ENCODE results near the gene POLA1.

GRCh38 chrX:24874604-24875247, 181.0 kb downstream of the POLA1 start:
- TF ChIP-seq ZFP30 (CRISPR knock-in tag; IDR thresholded peaks at IDR 0.05) (no peak), SNAI2 (CRISPR knock-in tag; IDR thresholded peaks at IDR 0.05) (no peak), ZFP3 (CRISPR knock-in tag; IDR thresholded peaks at IDR 0.05) (no peak), RARB (CRISPR knock-in tag; IDR thresholded peaks at IDR 0.05) (no peak), PPARA (CRISPR knock-in tag; IDR thresholded peaks at IDR 0.05; ENCODE audit: borderline replicate concordance) (no peak), ZNF70 (CRISPR knock-in tag; IDR thresholded peaks at IDR 0.05) (no peak), ARNTL (CRISPR knock-in tag; IDR thresholded peaks at IDR 0.05; ENCODE audit: borderline replicate concordance, low read depth) (no peak), ISL1 (CRISPR knock-in tag; IDR thresholded peaks at IDR 0.05) (no peak), GLIS3 (CRISPR knock-in tag; IDR thresholded peaks at IDR 0.05) (no peak), OSR1 (CRISPR knock-in tag; IDR thresholded peaks at IDR 0.05) (no peak), TCF4 (CRISPR knock-in tag; IDR thresholded peaks at IDR 0.05; ENCODE audit: borderline replicate concordance) (no peak), CSDC2 (CRISPR knock-in tag; IDR thresholded peaks at IDR 0.05) (no peak)
- TF ChIP-seq, protein P1, sequence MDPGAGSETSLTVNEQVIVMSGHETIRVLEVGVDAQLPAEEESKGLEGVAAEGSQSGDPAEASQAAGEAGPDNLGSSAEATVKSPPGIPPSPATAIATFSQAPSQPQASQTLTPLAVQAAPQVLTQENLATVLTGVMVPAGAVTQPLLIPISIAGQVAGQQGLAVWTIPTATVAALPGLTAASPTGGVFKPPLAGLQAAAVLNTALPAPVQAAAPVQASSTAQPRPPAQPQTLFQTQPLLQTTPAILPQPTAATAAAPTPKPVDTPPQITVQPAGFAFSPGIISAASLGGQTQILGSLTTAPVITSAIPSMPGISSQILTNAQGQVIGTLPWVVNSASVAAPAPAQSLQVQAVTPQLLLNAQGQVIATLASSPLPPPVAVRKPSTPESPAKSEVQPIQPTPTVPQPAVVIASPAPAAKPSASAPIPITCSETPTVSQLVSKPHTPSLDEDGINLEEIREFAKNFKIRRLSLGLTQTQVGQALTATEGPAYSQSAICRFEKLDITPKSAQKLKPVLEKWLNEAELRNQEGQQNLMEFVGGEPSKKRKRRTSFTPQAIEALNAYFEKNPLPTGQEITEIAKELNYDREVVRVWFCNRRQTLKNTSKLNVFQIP (CRISPR knock-in tag; IDR thresholded peaks at IDR 0.05; ENCODE audit: borderline replicate concordance, low read depth): no peak
- TF ChIP-seq, protein P2, sequence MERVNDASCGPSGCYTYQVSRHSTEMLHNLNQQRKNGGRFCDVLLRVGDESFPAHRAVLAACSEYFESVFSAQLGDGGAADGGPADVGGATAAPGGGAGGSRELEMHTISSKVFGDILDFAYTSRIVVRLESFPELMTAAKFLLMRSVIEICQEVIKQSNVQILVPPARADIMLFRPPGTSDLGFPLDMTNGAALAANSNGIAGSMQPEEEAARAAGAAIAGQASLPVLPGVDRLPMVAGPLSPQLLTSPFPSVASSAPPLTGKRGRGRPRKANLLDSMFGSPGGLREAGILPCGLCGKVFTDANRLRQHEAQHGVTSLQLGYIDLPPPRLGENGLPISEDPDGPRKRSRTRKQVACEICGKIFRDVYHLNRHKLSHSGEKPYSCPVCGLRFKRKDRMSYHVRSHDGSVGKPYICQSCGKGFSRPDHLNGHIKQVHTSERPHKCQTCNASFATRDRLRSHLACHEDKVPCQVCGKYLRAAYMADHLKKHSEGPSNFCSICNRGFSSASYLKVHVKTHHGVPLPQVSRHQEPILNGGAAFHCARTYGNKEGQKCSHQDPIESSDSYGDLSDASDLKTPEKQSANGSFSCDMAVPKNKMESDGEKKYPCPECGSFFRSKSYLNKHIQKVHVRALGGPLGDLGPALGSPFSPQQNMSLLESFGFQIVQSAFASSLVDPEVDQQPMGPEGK (CRISPR knock-in tag; IDR thresholded peaks at IDR 0.05; ENCODE audit: borderline replicate concordance): no peak
